Activated CD8-positive, alpha-beta memory T cell treated with anti-CD3 and anti-CD28 coated beads, Interleukin-2, amount 50 U/mL, for 24 hours (primary cell): Measurements from ENCODE around the gene CAVIN1.
"Not testable (repeated sequence)": the region's sequence is repeated elsewhere in the genome, so short reads cannot be mapped to it uniquely, and the experiment has no call there.

Experiments used
- DNase-seq: peaks from one replicate; pipeline ENCODE4 v3.0.0-alpha.2; 2020; ENCODE audit errors: extremely low read depth

CAVIN1 gene

GRCh38 chr17:42422958-42423712, at the start of gene CAVIN1:
Gene CAVIN1 (minus strand): TSS chr17:42423256. CDS start chr17:42423097, 159 bp downstream.
- no peak for DNase-seq

- DNase-seq: no peak
Observed at GRCh38 chr17:42467889-42468288, 44.8 kb upstream of the CAVIN1 start.

GRCh38 chr17:42463976-42464400, 40.9 kb upstream of the CAVIN1 start:
- DNase-seq: no peak

GRCh38 chr17:42460371-42460770, 37.3 kb upstream of the CAVIN1 start:
- DNase-seq: no peak

- DNase-seq: no peak
Observed at GRCh38 chr17:42459801-42460281, 36.8 kb upstream of the CAVIN1 start.

- DNase-seq: no peak
Observed at GRCh38 chr17:42459256-42459800, 36.3 kb upstream of the CAVIN1 start.

GRCh38 chr17:42458497-42459255, 35.6 kb upstream of the CAVIN1 start, which contains the start of gene ATP6V0A1:
Gene ATP6V0A1 (plus strand): TSS chr17:42458878. CDS start chr17:42460895, 2,017 bp downstream.
- peak; percentile 76 for DNase-seq

GRCh38 chr17:42457107-42457792, 34.2 kb upstream of the CAVIN1 start:
- no peak for DNase-seq

GRCh38 chr17:42456223-42457106, 33.4 kb upstream of the CAVIN1 start:
- DNase-seq: no peak

GRCh38 chr17:42454987-42455386, 31.9 kb upstream of the CAVIN1 start:
- DNase-seq: not testable (repeated sequence)

- DNase-seq: no peak
Observed at GRCh38 chr17:42453439-42453838, 30.4 kb upstream of the CAVIN1 start.

GRCh38 chr17:42451270-42451669, 28.2 kb upstream of the CAVIN1 start:
- not testable (repeated sequence) for DNase-seq

- not testable (repeated sequence) for DNase-seq
Observed at GRCh38 chr17:42449838-42450237, 26.8 kb upstream of the CAVIN1 start.

- DNase-seq: not testable (repeated sequence)
Observed at GRCh38 chr17:42449176-42449575, 26.1 kb upstream of the CAVIN1 start.

GRCh38 chr17:42442196-42442565, 19.1 kb upstream of the CAVIN1 start:
- no peak for DNase-seq

- no peak for DNase-seq
Observed at GRCh38 chr17:42441371-42442195, 18.5 kb upstream of the CAVIN1 start.

GRCh38 chr17:42438600-42439567, 15.8 kb upstream of the CAVIN1 start:
- no peak for DNase-seq

- no peak for DNase-seq
Observed at GRCh38 chr17:42436391-42436790, 13.3 kb upstream of the CAVIN1 start.

GRCh38 chr17:42431758-42432161, 8.7 kb upstream of the CAVIN1 start:
- no peak for DNase-seq
